K562 (cell line): ENCODE results near the gene RNH1. TPM values are rescaled to one million over a fixed set of nuclear protein-coding genes. Genes with fewer than 3 reads are reported as not detected.

Experiments
- HCFC1 ChIP-seq: IDR thresholded peaks from 2 replicates; pipeline ENCODE4 v1.6.1; 2012; ENCODE audit warnings: low read depth, low read length, improper control_type of control experiment
- HMBOX1 ChIP-seq: sonication (generic); IDR thresholded peaks from 2 replicates; pipeline ENCODE4 v1.6.1; 2016
- MAX ChIP-seq: sonication (generic); formaldehyde crosslinking; IDR thresholded peaks from 2 replicates; pipeline ENCODE4 v1.9.0; 2022; ENCODE audit warnings: mild to moderate bottlenecking, missing genetic modification reagents
- POLR3G ChIP-seq: IDR thresholded peaks from 2 replicates; pipeline ENCODE4 v1.6.1; 2011; ENCODE audit not compliant: insufficient read length, insufficient replicate concordance; ENCODE audit errors: extremely low read depth
- RBM22 ChIP-seq: fragments of 200-400 bp; formaldehyde crosslinking; IDR thresholded peaks from 2 replicates; pipeline ENCODE4 v1.6.1; 2018; ENCODE audit warnings: low read length, low read depth; ENCODE audit not compliant: poor library complexity, severe bottlenecking
- SRSF1 ChIP-seq: fragments of 200-400 bp; formaldehyde crosslinking; IDR thresholded peaks from 2 replicates; pipeline ENCODE4 v1.6.1; 2017; ENCODE audit warnings: mild to moderate bottlenecking, low read depth, low read length, moderate library complexity
- STAT6 ChIP-seq: sonication (generic); formaldehyde crosslinking; IDR thresholded peaks from 2 replicates; pipeline ENCODE4 v1.8.1; 2023; ENCODE audit warnings: mild to moderate bottlenecking, missing genetic modification reagents
- TFAM ChIP-seq: fragments of 250-450 bp; sonication (Bioruptor Pico); conservative IDR thresholded peaks from 2 replicates; pipeline ENCODE4 v1.5.0; 2021; ENCODE audit warnings: mild to moderate bottlenecking, moderate library complexity
- UBTF ChIP-seq, 2 experiments: IDR thresholded peaks; 2 replicates each; pipeline ENCODE4 v1.6.1; 2012; ENCODE audit warnings: improper control_type of control experiment in 2 of 2, low read depth in 2 of 2, low read length in 2 of 2, borderline replicate concordance in 1 of 2
- ZBTB11 ChIP-seq, 3 experiments: fragments of 200-800 bp in 1 of 3; fragments of 250-450 bp in 1 of 3; fragments of 450-650 bp in 1 of 3; sonication (Bioruptor Pico) in 1 of 3; sonication (Bioruptor generic) in 1 of 3; formaldehyde crosslinking in 1 of 3; IDR thresholded peaks; 2 replicates each; pipeline versions ENCODE4 v1.6.1 to v1.8.0; 2016 to 2022; ENCODE audit warnings: mild to moderate bottlenecking in 2 of 3, missing genetic modification characterization in 2 of 3, missing compliant biosample characterization in 1 of 3, moderate library complexity in 1 of 3
- ZBTB17 ChIP-seq: fragments of 450-650 bp; formaldehyde crosslinking; IDR thresholded peaks from 2 replicates; pipeline ENCODE4 v1.4.0; 2020; ENCODE audit warnings: mild to moderate bottlenecking
- ZNF175 ChIP-seq: fragments of 200-800 bp; sonication (Bioruptor generic); IDR thresholded peaks from 2 replicates; pipeline ENCODE4 v1.6.1; 2016; ENCODE audit warnings: low read depth, mild to moderate bottlenecking, missing genetic modification characterization, missing compliant biosample characterization
- ZNF184 ChIP-seq: sonication (generic); formaldehyde crosslinking; IDR thresholded peaks from 2 replicates; pipeline ENCODE4 v1.5.0; 2020; ENCODE audit warnings: missing genetic modification reagents
- ZNF589 ChIP-seq: fragments of 200-800 bp; sonication (Bioruptor generic); IDR thresholded peaks from 2 replicates; pipeline ENCODE4 v1.6.1; 2016; ENCODE audit warnings: low read depth, missing genetic modification characterization, missing compliant biosample characterization
- ZNF668 ChIP-seq: fragments of 250-450 bp; sonication (Bioruptor Pico); IDR thresholded peaks from 2 replicates; pipeline ENCODE4 v1.8.0; 2022; ENCODE audit warnings: mild to moderate bottlenecking, inconsistent platforms
- ZNF830 ChIP-seq: fragments of 250-450 bp; sonication (Bioruptor Pico); IDR thresholded peaks from 2 replicates; pipeline ENCODE4 v1.5.0; 2021; ENCODE audit warnings: mild to moderate bottlenecking
- polyA plus RNA-seq, 8 experiments: library from polyadenylated mRNA; depleted of rRNA in 4 of 8; stranded (reverse) in 5 of 8; unstranded in 3 of 8; fragments of >200 nt; fragmentation: Nextera tagmentation in 2 of 8; fragmentation: Illumina TruSeq in 1 of 8; extraction: Ambion mirVana in 2 of 8; extraction: Trizol in 1 of 8; gene quantifications; 2 replicates each; pipeline versions ENCODE4 v1.2.1 to v1.2.3, GENCODE V29; 2011 to 2014; ENCODE audit warnings: inconsistent platforms in 1 of 8, missing spikeins in 1 of 8
- total RNA-seq, 7 experiments: library from RNA; depleted of rRNA in 6 of 7; stranded (reverse); fragments of >200 nt in 6 of 7; fragmentation: Illumina TruSeq in 2 of 7; extraction: Trizol in 2 of 7; gene quantifications; 2 replicates each; pipeline versions ENCODE4 v1.2.1 to v1.2.3, GENCODE V29; 2011 to 2021; ENCODE audit warnings: low replicate concordance in 1 of 7

RNH1 gene
- total and polyA plus RNA-seq, 9 of the 15 experiments (the other 6 are each of a cell fraction or from before 2014, with no cell fraction given), result 2.5 to 160 (median 44.3) TPM

GRCh38 chr11:506238-506994 is 626 bp downstream of the RNH1 start (continued):
- TF ChIP-seq STAT6 (CRISPR knock-in tag) (0 out of 2 replicates have a peak, but pooled peaks have one; percentile 59), TFAM (CRISPR knock-in tag) (no peak), ZNF589 (CRISPR knock-in tag) (no peak), ZNF668 (CRISPR knock-in tag) (no peak), ZBTB11 (CRISPR knock-in tag; IDR thresholded peaks at IDR 0.05) (peak in 1 of 3 experiments; percentile 45; a peak in 1 of 6 replicates), ZNF830 (CRISPR knock-in tag) (peak; percentile 92), SRSF1 (peak; percentile 93), ZNF175 (CRISPR knock-in tag) (0 out of 2 replicates have a peak, but pooled peaks have one; percentile 31), ZNF184 (no peak), POLR3G (no peak), ZBTB17 (peak; percentile 73), HMBOX1 (no peak), MAX (peak; percentile 90), RBM22 (peak; percentile 51), HCFC1 (peak; percentile 84), UBTF (IDR thresholded peaks at IDR 0.05; ENCODE audit: borderline replicate concordance in 1 of 2, low read depth in 2 of 2, low read length in 2 of 2) (peak in 1 of 2 experiments; percentile 79; a peak in 2 of 4 replicates)
